Tibial nerve (tissue), 3 donors: ENCODE measurements around the gene ANKDD1A.

Experiments
- POLR2A ChIP-seq, 2 donors: fragments of 450-650 bp; IDR thresholded peaks; one replicate each; pipeline ENCODE4 v1.6.1; 2017; ENCODE audit warnings: antibody characterized with exemption in 2 of 2, mild to moderate bottlenecking in 2 of 2, moderate library complexity in 2 of 2
- TF ChIP-seq, protein P1 (sequence below), 5 experiments: fragments of 200-600 bp in 3 of 5; fragments of 450-650 bp in 2 of 5; sonication (generic) in 3 of 5; IDR thresholded peaks; one replicate each; pipeline ENCODE4 v1.5.1; 2016 to 2019; ENCODE audit warnings: antibody characterized with exemption in 5 of 5, mild to moderate bottlenecking in 3 of 5, moderate library complexity in 2 of 5

DNA sequence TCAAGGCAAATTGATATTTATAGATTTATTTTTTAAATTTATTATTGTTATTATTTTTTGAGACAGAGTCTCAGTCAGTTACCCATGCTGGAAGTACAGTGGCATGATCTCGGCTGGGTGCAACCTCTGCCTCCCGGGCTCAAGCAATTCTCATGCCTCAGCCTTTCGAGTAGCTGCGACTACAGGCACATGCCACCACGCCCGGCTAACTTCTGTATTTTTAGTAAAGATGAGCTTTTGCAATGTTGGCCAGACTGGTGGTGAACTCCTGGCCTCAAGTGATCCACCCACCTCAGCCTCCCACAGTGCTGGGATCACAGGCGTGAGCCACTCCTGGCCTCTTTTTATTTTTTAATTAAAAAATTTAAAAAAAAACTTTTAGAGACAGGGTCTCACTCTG lies 59.0 kb downstream of the ANKDD1A start:
- TF ChIP-seq, protein P1, sequence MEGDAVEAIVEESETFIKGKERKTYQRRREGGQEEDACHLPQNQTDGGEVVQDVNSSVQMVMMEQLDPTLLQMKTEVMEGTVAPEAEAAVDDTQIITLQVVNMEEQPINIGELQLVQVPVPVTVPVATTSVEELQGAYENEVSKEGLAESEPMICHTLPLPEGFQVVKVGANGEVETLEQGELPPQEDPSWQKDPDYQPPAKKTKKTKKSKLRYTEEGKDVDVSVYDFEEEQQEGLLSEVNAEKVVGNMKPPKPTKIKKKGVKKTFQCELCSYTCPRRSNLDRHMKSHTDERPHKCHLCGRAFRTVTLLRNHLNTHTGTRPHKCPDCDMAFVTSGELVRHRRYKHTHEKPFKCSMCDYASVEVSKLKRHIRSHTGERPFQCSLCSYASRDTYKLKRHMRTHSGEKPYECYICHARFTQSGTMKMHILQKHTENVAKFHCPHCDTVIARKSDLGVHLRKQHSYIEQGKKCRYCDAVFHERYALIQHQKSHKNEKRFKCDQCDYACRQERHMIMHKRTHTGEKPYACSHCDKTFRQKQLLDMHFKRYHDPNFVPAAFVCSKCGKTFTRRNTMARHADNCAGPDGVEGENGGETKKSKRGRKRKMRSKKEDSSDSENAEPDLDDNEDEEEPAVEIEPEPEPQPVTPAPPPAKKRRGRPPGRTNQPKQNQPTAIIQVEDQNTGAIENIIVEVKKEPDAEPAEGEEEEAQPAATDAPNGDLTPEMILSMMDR (IDR thresholded peaks at IDR 0.05), result no peak
- no peak for TF ChIP-seq POLR2A (IDR thresholded peaks at IDR 0.05)
